Lower leg skin (tissue), 4 donors: ENCODE measurements around the gene EML6. TPM values are rescaled to one million over a fixed set of nuclear protein-coding genes. Genes with fewer than 3 reads are reported as not detected.
"Not testable (repeated sequence)": the region's sequence is repeated elsewhere in the genome, so short reads cannot be mapped to it uniquely, and the experiment has no call there.

Experiments used
- DNase-seq, 2 donors: peaks; one replicate each; pipeline ENCODE4 v3.0.0-alpha.2; 2019; ENCODE audit warnings: low spot score in 2 of 2
- H3K4me3 ChIP-seq: fragments of 200-600 bp; sonication (generic); 2 replicates; pipeline ENCODE4 v1.5.1; 2017; ENCODE audit warnings: mild to moderate bottlenecking, low read depth; ENCODE audit not compliant: poor library complexity, severe bottlenecking
- POLR2A ChIP-seq, 2 donors: fragments of 450-650 bp; IDR thresholded peaks; one replicate each; pipeline ENCODE4 v1.6.1; 2016 to 2017; ENCODE audit warnings: antibody characterized with exemption in 2 of 2, mild to moderate bottlenecking in 1 of 2, moderate library complexity in 1 of 2
- WGBS, 2 donors: methylation state at CpG; one replicate each; pipeline ENCODE4 v1.1.5; 2018; 5-methylcytosine and 5-hydroxymethylcytosine counted together
- intact Hi-C: fragments of 100-400 bp; cut with DNase I; formaldehyde crosslinking; loops from one replicate; pipeline ENCODE4 v1.15.0; 2023; ENCODE audit warnings: low total_unique reads
- total RNA-seq, 4 donors: library from RNA; depleted of rRNA; stranded (reverse); fragments of >200 nt; gene quantifications; one replicate each; pipeline ENCODE4 v1.1.0, GENCODE V29; 2016
- TF ChIP-seq, protein P1 (sequence below), 3 donors: fragments of 450-650 bp; IDR thresholded peaks; one replicate each; pipeline ENCODE4 v1.5.1; 2016; ENCODE audit warnings: antibody characterized with exemption in 3 of 3, mild to moderate bottlenecking in 3 of 3, moderate library complexity in 2 of 3

Gene EML6
- total RNA-seq, 4 donors from 2014 or later = 1.8 to 4.4 (median 3.3) TPM

DNA sequence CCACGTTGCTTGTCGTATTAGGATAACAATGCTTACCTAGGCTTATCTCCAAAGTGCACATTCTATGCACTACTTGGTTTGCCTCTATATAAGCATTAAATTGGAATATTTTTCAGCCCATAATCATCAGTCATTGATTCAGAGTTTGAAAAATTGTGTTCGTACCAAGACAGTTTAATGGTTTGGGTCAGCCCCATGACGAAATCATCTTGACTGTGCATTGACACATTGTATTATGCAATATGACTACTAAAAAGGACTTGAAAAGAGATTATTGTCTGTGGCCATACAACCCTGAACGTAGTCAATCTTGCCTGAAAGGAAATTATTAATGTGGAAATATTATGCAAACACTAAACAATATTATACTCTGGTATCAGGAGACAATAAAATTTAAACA is 141.3 kb downstream of the EML6 start:
- intact Hi-C loops = no loop called here
- no peak for DNase-seq
- no peak for TF ChIP-seq POLR2A (IDR thresholded peaks at IDR 0.05)
- TF ChIP-seq, protein P1, sequence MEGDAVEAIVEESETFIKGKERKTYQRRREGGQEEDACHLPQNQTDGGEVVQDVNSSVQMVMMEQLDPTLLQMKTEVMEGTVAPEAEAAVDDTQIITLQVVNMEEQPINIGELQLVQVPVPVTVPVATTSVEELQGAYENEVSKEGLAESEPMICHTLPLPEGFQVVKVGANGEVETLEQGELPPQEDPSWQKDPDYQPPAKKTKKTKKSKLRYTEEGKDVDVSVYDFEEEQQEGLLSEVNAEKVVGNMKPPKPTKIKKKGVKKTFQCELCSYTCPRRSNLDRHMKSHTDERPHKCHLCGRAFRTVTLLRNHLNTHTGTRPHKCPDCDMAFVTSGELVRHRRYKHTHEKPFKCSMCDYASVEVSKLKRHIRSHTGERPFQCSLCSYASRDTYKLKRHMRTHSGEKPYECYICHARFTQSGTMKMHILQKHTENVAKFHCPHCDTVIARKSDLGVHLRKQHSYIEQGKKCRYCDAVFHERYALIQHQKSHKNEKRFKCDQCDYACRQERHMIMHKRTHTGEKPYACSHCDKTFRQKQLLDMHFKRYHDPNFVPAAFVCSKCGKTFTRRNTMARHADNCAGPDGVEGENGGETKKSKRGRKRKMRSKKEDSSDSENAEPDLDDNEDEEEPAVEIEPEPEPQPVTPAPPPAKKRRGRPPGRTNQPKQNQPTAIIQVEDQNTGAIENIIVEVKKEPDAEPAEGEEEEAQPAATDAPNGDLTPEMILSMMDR (IDR thresholded peaks at IDR 0.05) = no peak
- no peak overlapping the region for H3K4me3 ChIP-seq
- 73 to 83% methylated on average over 5 of the region's 5 CpGs for WGBS, 2 donors

DNA sequence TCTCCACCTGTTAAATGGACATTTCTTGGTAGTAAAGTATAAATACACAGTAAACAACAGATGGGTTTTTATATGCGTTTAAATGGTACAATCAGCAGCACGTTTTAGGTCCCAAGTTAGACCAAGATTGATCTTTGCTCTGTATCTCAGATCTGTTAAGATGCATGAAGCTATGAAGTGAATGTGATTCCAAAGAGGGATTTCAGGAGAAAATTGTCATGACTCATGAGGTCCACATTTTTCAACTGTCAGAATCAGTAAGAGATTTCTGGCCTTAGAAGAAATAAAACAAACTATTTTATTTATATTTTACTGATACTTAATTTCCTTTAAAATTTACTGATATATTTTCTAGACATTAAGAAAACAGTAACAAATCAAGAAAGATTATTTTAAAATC is 142.7 kb downstream of the EML6 start:
- TF ChIP-seq, protein P1 (IDR thresholded peaks at IDR 0.05) = no peak
- no peak for TF ChIP-seq POLR2A (IDR thresholded peaks at IDR 0.05)
- no peak overlapping the region for H3K4me3 ChIP-seq
- intact Hi-C loops = no loop called here
- WGBS, 2 donors = 89 to 92% methylated on average over 2 of the region's 2 CpGs
- no peak for DNase-seq

DNA sequence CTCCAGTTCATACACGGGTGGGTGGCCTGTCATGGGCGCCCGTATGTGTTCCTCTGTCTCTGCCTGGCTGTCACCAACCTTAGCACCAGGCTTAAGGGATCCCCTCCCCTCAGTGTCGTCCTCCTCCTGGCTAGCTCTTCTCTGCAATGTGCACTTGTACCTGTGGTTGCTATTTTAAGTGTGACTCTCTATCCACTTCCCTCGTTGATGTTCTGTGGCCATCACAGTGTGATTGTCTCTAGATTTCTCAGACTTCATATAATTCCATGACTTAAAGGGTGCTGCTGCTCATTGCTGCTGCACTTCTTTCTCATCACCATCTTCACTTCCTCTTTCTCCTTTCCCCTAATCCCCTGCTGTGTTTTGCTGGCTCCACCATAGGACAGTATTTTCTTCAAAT is 143.4 kb downstream of the EML6 start:
- H3K4me3 ChIP-seq = no peak overlapping the region
- TF ChIP-seq, protein P1 (IDR thresholded peaks at IDR 0.05) = no peak
- TF ChIP-seq POLR2A (IDR thresholded peaks at IDR 0.05) = no peak
- intact Hi-C loops = no loop called here
- no peak for DNase-seq
- 65 to 69% methylated on average over 5 of the region's 5 CpGs for WGBS, 2 donors

DNA sequence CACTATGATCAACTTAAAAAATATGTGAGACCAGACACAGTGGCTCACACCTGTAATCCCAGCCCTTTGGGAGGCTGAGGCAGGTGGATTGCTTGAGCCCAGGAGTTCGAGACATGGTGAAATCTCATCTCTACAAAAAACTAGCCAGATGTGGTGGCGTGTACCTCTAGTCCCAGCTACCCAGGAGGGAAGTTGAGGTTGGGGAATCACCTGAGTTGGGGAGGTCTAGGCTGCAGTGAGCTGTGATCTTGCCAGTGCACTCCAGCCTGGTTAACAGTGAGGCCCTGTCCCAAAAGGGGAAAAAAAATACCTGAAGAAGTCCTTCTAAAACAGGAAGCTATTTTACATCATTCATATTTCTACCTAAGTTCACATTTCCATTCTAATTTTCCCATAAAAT is 144.0 kb downstream of the EML6 start:
- H3K4me3 ChIP-seq = no peak overlapping the region
- 89 to 94% methylated on average over 2 of the region's 2 CpGs for WGBS, 2 donors
- no peak for DNase-seq
- TF ChIP-seq POLR2A (IDR thresholded peaks at IDR 0.05) = no peak
- TF ChIP-seq, protein P1 (IDR thresholded peaks at IDR 0.05) = no peak
- intact Hi-C loops = no loop called here

DNA sequence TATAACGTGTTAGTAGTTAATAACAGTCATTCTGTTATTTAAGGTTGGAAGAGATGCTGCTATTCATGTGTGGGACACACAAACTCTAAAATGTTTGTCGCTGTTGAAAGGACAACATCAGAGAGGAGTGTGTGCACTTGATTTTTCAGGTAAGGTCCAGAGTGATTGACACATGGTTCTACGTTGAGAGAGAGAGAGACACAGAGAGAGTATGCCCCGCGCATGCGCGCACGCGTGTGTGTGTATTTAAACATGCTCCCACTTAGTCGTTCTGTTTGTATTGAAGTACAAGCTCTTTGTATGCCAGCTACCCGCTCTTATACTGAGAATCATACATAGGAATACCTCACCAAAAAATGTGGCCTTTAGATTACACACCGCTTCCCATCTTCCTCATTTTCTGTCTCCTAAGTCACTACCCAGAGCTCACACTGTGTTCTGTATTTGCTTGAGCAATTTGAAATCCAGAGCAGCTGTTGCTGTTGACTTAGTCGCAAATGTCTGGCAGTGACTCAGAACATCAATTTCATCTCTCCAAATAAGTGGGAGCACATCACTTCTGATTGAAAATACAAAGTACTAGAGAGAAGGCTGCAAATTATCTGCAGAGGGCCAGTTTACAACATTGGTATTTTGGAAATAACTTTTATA is 148.1 kb downstream of the EML6 start:
- WGBS, 2 donors = 84 to 92% methylated on average over 13 of the region's 13 CpGs
- no peak overlapping the region for H3K4me3 ChIP-seq
- TF ChIP-seq, protein P1 (IDR thresholded peaks at IDR 0.05) = no peak
- TF ChIP-seq POLR2A (IDR thresholded peaks at IDR 0.05) = no peak
- intact Hi-C loops = no loop called here
- no peak for DNase-seq

DNA sequence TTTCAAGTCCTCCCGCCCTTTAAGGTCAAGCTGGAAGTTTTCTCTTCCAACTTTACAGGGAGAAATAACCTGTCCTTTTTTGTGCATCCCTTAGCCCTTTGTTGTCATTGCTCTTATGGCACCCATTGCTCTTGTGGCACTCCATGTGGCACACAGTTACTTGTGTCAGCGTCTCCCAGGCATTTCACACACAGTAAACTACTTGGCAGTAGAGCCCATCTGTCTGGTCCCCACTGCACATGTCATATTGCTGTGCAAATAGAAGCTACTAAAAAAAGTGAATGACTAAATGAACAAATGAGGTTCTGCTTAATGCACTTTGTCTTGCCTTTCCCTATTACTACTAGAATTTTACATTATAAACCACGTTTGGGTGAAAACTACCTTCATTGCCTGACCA is 149.3 kb downstream of the EML6 start:
- WGBS, 2 donors = 88 to 89% methylated on average over 3 of the region's 3 CpGs
- TF ChIP-seq POLR2A (IDR thresholded peaks at IDR 0.05) = no peak
- TF ChIP-seq, protein P1 (IDR thresholded peaks at IDR 0.05) = no peak
- no peak overlapping the region for H3K4me3 ChIP-seq
- intact Hi-C loops = no loop called here
- no peak for DNase-seq

DNA sequence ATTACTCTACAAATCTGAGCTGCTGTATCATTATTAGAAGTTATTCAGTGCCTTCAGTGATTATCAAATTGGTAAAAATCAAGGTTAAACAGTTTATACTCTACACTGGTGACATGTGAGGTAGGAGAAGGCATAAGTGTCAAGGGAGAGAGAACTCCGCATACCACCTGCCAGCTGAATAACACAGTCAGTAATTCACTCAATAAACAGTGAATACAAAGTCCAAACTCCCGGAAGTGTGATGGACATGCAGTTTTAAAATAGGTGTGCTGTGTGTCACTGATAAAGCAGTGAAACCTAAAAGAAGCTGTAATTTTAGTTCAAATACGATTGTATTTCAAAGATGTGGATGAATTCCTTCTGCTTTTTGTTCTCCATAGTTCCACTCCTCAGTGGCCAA is 149.8 kb downstream of the EML6 start:
- DNase-seq, intact Hi-C loops, H3K4me3 ChIP-seq: not testable (repeated sequence)
- 75 to 89% methylated on average over 3 of the region's 3 CpGs for WGBS, 2 donors
